K562 (cell line): Measurements from ENCODE around the gene GUCA2B. TPM values are rescaled to one million over a fixed set of nuclear protein-coding genes. Genes with fewer than 3 reads are reported as not detected.

ENCODE experiments used
- ATAC-seq: fragments of 200-7000 bp; cut with Tn5 transposase; 3 replicates; pipeline ENCODE4 v1.9.1; 2020; ENCODE audit warnings: moderate library complexity
- BruUV-seq: library from RNA; stranded (reverse); fragments of 400-500 nt; replicated peaks from 2 replicates; lab custom pipeline; 2021; lab: Mats Ljungman, UMichigan
- CTCF ChIA-PET: fragments of 300-600 bp; formaldehyde crosslinking; extraction: SDS; loops from one replicate; lab custom pipeline; 2021; ENCODE audit warnings: low intra/inter-chr PET ratio; lab: Yijun Ruan, JAX
- POLR2A ChIA-PET: fragments of 300-600, 350-650 bp; sonication (Branson Sonifier 250); formaldehyde crosslinking; extraction: SDS; loops from one replicate; lab custom pipeline; 2021; ENCODE audit warnings: antibody characterized with exemption, inconsistent platforms; lab: Yijun Ruan, JAX
- DNase-seq, 4 experiments: peaks; one replicate each; pipeline versions ENCODE4 v3.0.0 to v3.0.0-alpha.2; 2011 to 2018; ENCODE audit warnings: low spot score in 3 of 4, mixed read lengths in 3 of 4; ENCODE audit errors: extremely low read depth in 1 of 4
- FAIRE-seq: peaks from 2 replicates; lab custom pipeline; 2011; peaks lifted over from hg19 to GRCh38; lab: Jason Lieb, UNC
- H2AFZ ChIP-seq: 2 replicates; pipeline ENCODE4 v1.6.0; 2011; ENCODE audit warnings: low read depth, low read length, control low read depth, inconsistent platforms
- H3K27ac ChIP-seq: fragments of 200-600 bp; 3 replicates; pipeline ENCODE4 v1.8.0; 2011; ENCODE audit warnings: low read depth, mild to moderate bottlenecking, control low read depth, inconsistent platforms, low read length, moderate library complexity, mixed read lengths; ENCODE audit errors: extremely low read depth
- H3K27me3 ChIP-seq, 2 experiments: fragments of 300-600 bp in 1 of 2; 2 replicates in 1 of 2; 3 replicates in 1 of 2; pipeline versions ENCODE4 v1.6.0 to v1.8.0; 2011; ENCODE audit warnings: inconsistent platforms in 2 of 2, low read length in 2 of 2, mild to moderate bottlenecking in 1 of 2, mixed read lengths in 1 of 2, moderate library complexity in 1 of 2; ENCODE audit not compliant: control insufficient read depth in 2 of 2, insufficient read depth in 2 of 2
- H3K36me3 ChIP-seq: fragments of 300-600 bp; 3 replicates; pipeline ENCODE4 v1.8.0; 2011; ENCODE audit warnings: mild to moderate bottlenecking, low read length, inconsistent platforms; ENCODE audit not compliant: control insufficient read depth, insufficient read depth
- H3K4me1 ChIP-seq, 2 experiments: fragments of 200-600 bp in 1 of 2; replicated peaks in 1 of 2; 2 replicates in 1 of 2; 3 replicates in 1 of 2; pipeline versions ENCODE4 v1.5.1 to v1.8.0; 2011; ENCODE audit warnings: inconsistent platforms in 2 of 2, low read length in 2 of 2, mild to moderate bottlenecking in 1 of 2, mixed read lengths in 1 of 2, moderate library complexity in 1 of 2; ENCODE audit not compliant: control insufficient read depth in 2 of 2, insufficient read depth in 2 of 2
- H3K4me2 ChIP-seq: 2 replicates; pipeline ENCODE4 v1.6.1; 2011; ENCODE audit warnings: low read length, control low read depth, inconsistent platforms, mixed read lengths; ENCODE audit not compliant: insufficient read depth
- H3K4me3 ChIP-seq: fragments of 200-600 bp; sonication (generic), shearing (Covaris generic); 2 replicates; pipeline ENCODE4 v1.5.1; 2016; ENCODE audit warnings: control low read depth, inconsistent platforms
- H3K79me2 ChIP-seq: fragments of 200-600 bp; 3 replicates; pipeline ENCODE4 v1.8.0; 2011; ENCODE audit warnings: low read length, inconsistent platforms; ENCODE audit not compliant: control insufficient read depth, insufficient read depth
- H3K9ac ChIP-seq, 2 experiments: 2 replicates each; pipeline versions ENCODE4 v1.6.0 to v1.6.1; 2011; ENCODE audit warnings: low read depth in 2 of 2, low read length in 2 of 2, control low read depth in 1 of 2, inconsistent platforms in 1 of 2, mild to moderate bottlenecking in 1 of 2, mixed read lengths in 1 of 2; ENCODE audit not compliant: insufficient read depth in 1 of 2
- H3K9me1 ChIP-seq: one replicate; pipeline ENCODE4 v1.6.0; 2011; ENCODE audit warnings: inconsistent platforms, mild to moderate bottlenecking, low read length, moderate library complexity; ENCODE audit not compliant: control insufficient read depth, insufficient read depth
- H3K9me3 ChIP-seq: replicated peaks from 2 replicates; pipeline ENCODE4 v1.5.1; 2011; ENCODE audit warnings: low read depth, low read length, inconsistent platforms; ENCODE audit not compliant: control insufficient read depth, insufficient read depth
- H4K20me1 ChIP-seq: replicated peaks from 2 replicates; pipeline ENCODE4 v1.6.1; 2011; ENCODE audit warnings: low read length, inconsistent platforms, mixed read lengths; ENCODE audit not compliant: control insufficient read depth, insufficient read depth
- BHLHE40 ChIP-seq: IDR thresholded peaks from 2 replicates; pipeline ENCODE4 v1.6.1; 2011; ENCODE audit warnings: low read length, improper control_type of control experiment
- CEBPG ChIP-seq, 3 experiments: fragments of 200-800 bp in 1 of 3; sonication (Bioruptor generic) in 1 of 3; sonication (generic) in 1 of 3; formaldehyde crosslinking in 1 of 3; IDR thresholded peaks in 2 of 3; conservative IDR thresholded peaks in 1 of 3; 2 replicates each; pipeline versions ENCODE4 v1.6.1 to v1.8.0; 2016 to 2022; ENCODE audit warnings: missing compliant biosample characterization in 2 of 3, missing genetic modification characterization in 2 of 3, mild to moderate bottlenecking in 1 of 3, missing genetic modification reagents in 1 of 3
- ERF ChIP-seq: fragments of 450-650 bp; formaldehyde crosslinking; IDR thresholded peaks from 2 replicates; pipeline ENCODE4 v1.4.0; 2020; ENCODE audit warnings: mild to moderate bottlenecking, mixed read lengths
- HLTF ChIP-seq: fragments of 450-650 bp; IDR thresholded peaks from 2 replicates; pipeline ENCODE4 v1.6.1; 2016
- MEF2A ChIP-seq: IDR thresholded peaks from 2 replicates; pipeline ENCODE4 v1.6.1; 2011; ENCODE audit warnings: low read depth, mild to moderate bottlenecking, low read length, moderate library complexity; ENCODE audit not compliant: control insufficient read depth
- RFX1 ChIP-seq: fragments of 450-650 bp; IDR thresholded peaks from 2 replicates; pipeline ENCODE4 v1.6.1; 2016; ENCODE audit warnings: mild to moderate bottlenecking, moderate library complexity
- SMC3 ChIP-seq: conservative IDR thresholded peaks from 2 replicates; pipeline ENCODE4 v1.6.1; 2011; ENCODE audit warnings: low read depth, low read length, improper control_type of control experiment; ENCODE audit not compliant: insufficient read depth
- SOX6 ChIP-seq: fragments of 450-650 bp; IDR thresholded peaks from 2 replicates; pipeline ENCODE4 v1.6.1; 2014; ENCODE audit warnings: mild to moderate bottlenecking
- YY1 ChIP-seq, 3 experiments: IDR thresholded peaks; 2 replicates each; pipeline ENCODE4 v1.6.1; 2011; ENCODE audit warnings: low read length in 2 of 3, mild to moderate bottlenecking in 2 of 3, moderate library complexity in 2 of 3, borderline replicate concordance in 1 of 3, control low read depth in 1 of 3, low read depth in 1 of 3; ENCODE audit not compliant: insufficient read depth in 3 of 3, insufficient replicate concordance in 2 of 3, control insufficient read depth in 1 of 3, insufficient read length in 1 of 3; ENCODE audit errors: extremely low read depth in 1 of 3
- ZNF12 ChIP-seq: sonication (generic); formaldehyde crosslinking; IDR thresholded peaks from 2 replicates; pipeline ENCODE4 v1.4.0; 2020; ENCODE audit warnings: mild to moderate bottlenecking, missing genetic modification reagents
- ZNF121 ChIP-seq: sonication (generic); formaldehyde crosslinking; conservative IDR thresholded peaks from 2 replicates; pipeline ENCODE4 v1.8.0; 2022; ENCODE audit warnings: missing genetic modification reagents
- WGBS: fragments of 100-300 bp; shearing (Covaris generic); methylation state at CpG from one replicate; pipeline ENCODE4 v1.1.6; 2016; ENCODE audit warnings: low coverage, mixed read lengths; ENCODE audit not compliant: insufficient coverage; ENCODE audit errors: missing lambda C conversion rate; 5-methylcytosine and 5-hydroxymethylcytosine counted together
- in situ Hi-C: fragments of 300-500 bp; cut with MboI; formaldehyde crosslinking; loops from 4 replicates; pipeline ENCODE4 v1.15.0; 2018; ENCODE audit warnings: inconsistent platforms, mixed read lengths
- intact Hi-C: fragments of 100-400 bp; cut with micrococcal nuclease; formaldehyde crosslinking; loops from 2 replicates; pipeline ENCODE4 v1.14.2; 2022
- polyA plus RNA-seq, 8 experiments: library from polyadenylated mRNA; depleted of rRNA in 4 of 8; stranded (reverse) in 5 of 8; unstranded in 3 of 8; fragments of >200 nt; fragmentation: Nextera tagmentation in 2 of 8; fragmentation: Illumina TruSeq in 1 of 8; extraction: Ambion mirVana in 2 of 8; extraction: Trizol in 1 of 8; gene quantifications; 2 replicates each; pipeline versions ENCODE4 v1.2.1 to v1.2.3, GENCODE V29; 2011 to 2014; ENCODE audit warnings: inconsistent platforms in 1 of 8, missing spikeins in 1 of 8
- total RNA-seq, 7 experiments: library from RNA; depleted of rRNA in 6 of 7; stranded (reverse); fragments of >200 nt in 6 of 7; fragmentation: Illumina TruSeq in 2 of 7; extraction: Trizol in 2 of 7; gene quantifications; 2 replicates each; pipeline versions ENCODE4 v1.2.1 to v1.2.3, GENCODE V29; 2011 to 2021; ENCODE audit warnings: low replicate concordance in 1 of 7
- TF ChIP-seq, protein P1 (sequence below), 2 experiments: fragments of 450-650 bp; conservative IDR thresholded peaks; 2 replicates each; pipeline ENCODE4 v1.6.1; 2017; ENCODE audit warnings: mild to moderate bottlenecking in 2 of 2, moderate library complexity in 2 of 2
- TF ChIP-seq, protein P2 (sequence below): fragments of 250-450 bp; sonication (Bioruptor Pico); IDR thresholded peaks from 2 replicates; pipeline ENCODE4 v1.5.0; 2021

Gene GUCA2B
- total and polyA plus RNA-seq, 9 of the 15 experiments (the other 6 are each of a cell fraction or from before 2014, with no cell fraction given), result not detected

DNA sequence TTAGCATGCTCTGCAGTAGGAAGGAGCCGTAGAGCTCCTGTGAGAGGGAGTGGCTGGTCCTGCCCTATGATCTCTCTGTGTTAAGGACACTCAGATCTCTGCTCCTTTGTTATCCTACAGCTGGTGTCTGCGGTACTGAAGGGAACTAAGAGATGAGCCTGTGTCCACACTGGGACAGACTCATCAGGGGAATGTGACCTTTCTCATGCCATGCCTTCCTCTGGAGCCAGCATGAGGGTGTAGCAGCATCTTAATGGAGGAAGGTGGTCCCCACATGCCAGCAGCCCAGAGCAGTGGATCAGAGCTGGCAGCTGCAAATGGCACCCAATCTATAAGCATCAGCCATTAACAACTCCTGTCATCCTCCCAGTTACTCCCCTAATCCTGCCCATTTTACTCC is 24.7 kb upstream of the GUCA2B start:
- Histone ChIP-seq H3K9me1 (no peaks in the 10 kb centered on the region), H3K4me2 (no peak overlapping the region), H2AFZ (no peak overlapping the region), H3K4me1 (no peaks in the 10 kb centered on the region), H4K20me1 (no peaks in the 10 kb centered on the region), H3K79me2 (no peaks in the 10 kb centered on the region), H3K9me3 (no peaks in the 10 kb centered on the region), H3K27me3 (peaks cover 10 to 25% of the 10 kb centered on the region in 2 experiments; a peak in 3 of 5 replicates), H3K36me3 (no peaks in the 10 kb centered on the region), H3K27ac (no peak overlapping the region), H3K4me3 (no peak overlapping the region), H3K9ac (no peak overlapping the region)
- in situ Hi-C loops, result loop anchor here (25.0 kb wide), 1 partner anchor 316 kb away; no protein-coding TSS in a partner anchor
- ChIA-PET POLR2A (interaction anchor here (1.0 to 1.8 kb wide), 2 partner anchors 9 to 11 kb away, joined by 3 to 9 read pairs; no protein-coding TSS in a partner anchor), CTCF (no interaction called here)
- WGBS, result 0% methylated on average over 2 of the region's 2 CpGs
- DNase-seq (no peak), ATAC-seq (no peak), FAIRE-seq (no peak)
- BruUV-seq, result no TSS peak
- no peak for TF ChIP-seq BHLHE40
- no peak for TF ChIP-seq ZNF121 (CRISPR knock-in tag)
- intact Hi-C loops, result no loop called here

DNA sequence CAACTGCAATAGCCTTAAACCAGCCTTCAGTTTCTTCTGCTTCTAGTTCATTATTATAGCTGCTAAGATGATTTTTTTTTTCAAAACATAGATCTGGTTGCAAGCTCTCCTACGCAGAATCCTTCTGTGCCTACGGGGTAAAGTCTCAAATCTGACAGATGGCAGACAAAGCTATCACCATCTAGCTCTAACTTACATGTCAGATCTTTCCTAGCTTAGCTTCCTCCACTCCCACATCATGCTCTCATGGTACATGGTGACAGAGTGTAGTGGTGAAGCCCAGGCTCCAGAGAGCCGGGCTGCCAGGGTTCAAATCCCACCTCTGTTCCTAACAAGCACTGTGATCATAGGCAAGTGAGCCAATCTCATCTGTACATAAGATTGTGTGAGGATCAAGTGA is 24.2 kb upstream of the GUCA2B start:
- Histone ChIP-seq H3K4me1 (no peaks in the 10 kb centered on the region), H3K4me2 (no peak overlapping the region), H4K20me1 (no peaks in the 10 kb centered on the region), H3K79me2 (no peaks in the 10 kb centered on the region), H2AFZ (no peak overlapping the region), H3K27ac (no peak overlapping the region), H3K27me3 (peaks cover 14 to 30% of the 10 kb centered on the region in 2 experiments; a peak in 4 of 5 replicates), H3K9me3 (no peaks in the 10 kb centered on the region), H3K4me3 (no peak overlapping the region), H3K9ac (no peak overlapping the region), H3K9me1 (no peaks in the 10 kb centered on the region), H3K36me3 (no peaks in the 10 kb centered on the region)
- ChIA-PET CTCF (no interaction called here), POLR2A (interaction anchor here (1.8 kb wide), 1 partner anchor 11 kb away, joined by 9 read pairs; no protein-coding TSS in a partner anchor)
- WGBS, result 0% methylated on average over 3 of the region's 3 CpGs
- no TSS peak for BruUV-seq
- ATAC-seq, result no peak
- intact Hi-C loops (no loop called here), in situ Hi-C loops (loop anchor here (25.0 kb wide), 1 partner anchor 317 kb away; no protein-coding TSS in a partner anchor)
- no peak for DNase-seq
- FAIRE-seq, result no peak
- TF ChIP-seq MEF2A, result no peak
- no peak for TF ChIP-seq CEBPG (CRISPR knock-in tag; IDR thresholded peaks at IDR 0.05)
- no peak for TF ChIP-seq CEBPG (tag; conservative IDR thresholded peaks at IDR 0.05 in 1 of 2, IDR thresholded peaks at IDR 0.05 in 1 of 2)
- TF ChIP-seq SOX6, result no peak
- TF ChIP-seq ZNF12, result no peak
- no peak for TF ChIP-seq SMC3
- TF ChIP-seq, protein P1, sequence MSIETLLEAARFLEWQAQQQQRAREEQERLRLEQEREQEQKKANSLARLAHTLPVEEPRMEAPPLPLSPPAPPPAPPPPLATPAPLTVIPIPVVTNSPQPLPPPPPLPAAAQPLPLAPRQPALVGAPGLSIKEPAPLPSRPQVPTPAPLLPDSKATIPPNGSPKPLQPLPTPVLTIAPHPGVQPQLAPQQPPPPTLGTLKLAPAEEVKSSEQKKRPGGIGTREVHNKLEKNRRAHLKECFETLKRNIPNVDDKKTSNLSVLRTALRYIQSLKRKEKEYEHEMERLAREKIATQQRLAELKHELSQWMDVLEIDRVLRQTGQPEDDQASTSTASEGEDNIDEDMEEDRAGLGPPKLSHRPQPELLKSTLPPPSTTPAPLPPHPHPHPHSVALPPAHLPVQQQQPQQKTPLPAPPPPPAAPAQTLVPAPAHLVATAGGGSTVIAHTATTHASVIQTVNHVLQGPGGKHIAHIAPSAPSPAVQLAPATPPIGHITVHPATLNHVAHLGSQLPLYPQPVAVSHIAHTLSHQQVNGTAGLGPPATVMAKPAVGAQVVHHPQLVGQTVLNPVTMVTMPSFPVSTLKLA (conservative IDR thresholded peaks at IDR 0.05), result no peak
- TF ChIP-seq, protein P2, sequence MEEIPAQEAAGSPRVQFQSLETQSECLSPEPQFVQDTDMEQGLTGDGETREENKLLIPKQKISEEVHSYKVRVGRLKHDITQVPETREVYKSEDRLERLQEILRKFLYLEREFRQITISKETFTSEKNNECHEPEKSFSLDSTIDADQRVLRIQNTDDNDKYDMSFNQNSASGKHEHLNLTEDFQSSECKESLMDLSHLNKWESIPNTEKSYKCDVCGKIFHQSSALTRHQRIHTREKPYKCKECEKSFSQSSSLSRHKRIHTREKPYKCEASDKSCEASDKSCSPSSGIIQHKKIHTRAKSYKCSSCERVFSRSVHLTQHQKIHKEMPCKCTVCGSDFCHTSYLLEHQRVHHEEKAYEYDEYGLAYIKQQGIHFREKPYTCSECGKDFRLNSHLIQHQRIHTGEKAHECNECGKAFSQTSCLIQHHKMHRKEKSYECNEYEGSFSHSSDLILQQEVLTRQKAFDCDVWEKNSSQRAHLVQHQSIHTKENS, result no peak
- no peak for TF ChIP-seq RFX1
- TF ChIP-seq ERF (CRISPR knock-in tag), result no peak
- no peak for TF ChIP-seq YY1 (IDR thresholded peaks at IDR 0.05; ENCODE audit: borderline replicate concordance in 1 of 3, control insufficient read depth in 1 of 3, extremely low read depth in 1 of 3, insufficient read depth in 3 of 3, insufficient read length in 1 of 3, insufficient replicate concordance in 2 of 3, low read depth in 1 of 3, low read length in 2 of 3)
- no peak for TF ChIP-seq HLTF
